ENCODE measurements around the gene TRIM29.
"Not testable (repeated sequence)": the region's sequence is repeated elsewhere in the genome, so short reads cannot be mapped to it uniquely, and the experiment has no call there.

The TRIM29 gene

DNA sequence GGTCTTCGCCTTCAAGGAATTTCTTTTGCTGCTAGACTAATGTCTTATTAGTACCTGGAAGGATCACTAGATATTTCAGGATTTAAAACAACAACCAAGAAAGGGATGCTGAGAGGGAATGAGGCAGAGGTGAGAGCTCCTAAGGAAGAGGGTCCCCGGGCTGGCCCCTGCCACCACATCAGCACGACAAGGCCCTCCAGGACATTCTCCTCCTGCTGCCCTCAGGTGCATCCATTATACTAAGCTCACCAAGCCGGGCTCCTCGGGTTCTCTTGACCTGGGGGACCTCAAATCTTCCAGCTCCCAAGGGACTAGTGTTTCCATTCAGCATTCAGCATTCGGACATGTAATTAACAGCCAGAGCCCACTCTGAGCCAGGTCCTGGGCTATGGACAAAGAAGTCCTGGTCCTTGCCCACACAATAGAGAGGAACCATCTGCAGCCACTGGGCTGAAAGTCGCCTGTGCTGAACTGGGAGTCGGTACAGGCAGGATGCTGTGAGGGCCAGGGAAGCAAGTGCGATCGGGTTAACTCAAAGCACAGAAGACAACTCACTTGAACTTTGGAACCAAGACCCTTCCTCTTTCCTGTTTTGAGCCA lies 43.6 kb upstream of the TRIM29 start:
- Histone ChIP-seq H3K79me2 (ENCODE audit: control insufficient read depth, insufficient read depth, low read length, unreplicated experiment) (no peaks in the 10 kb centered on the region), H3K27ac (ENCODE audit: low read depth, low read length) (0 out of 2 replicates have a peak overlapping the region, but pooled peaks have one; percentile 13), H3K36me3 (ENCODE audit: insufficient read depth, low read length) (no peaks in the 10 kb centered on the region), H3K4me1 (ENCODE audit: control insufficient read depth, insufficient read depth, low read length, unreplicated experiment) (peaks cover 17% of the 10 kb centered on the region), H3K27me3 (ENCODE audit: insufficient read depth, low read length) (peaks cover 16% of the 10 kb centered on the region), H3K4me3 (ENCODE audit: low read depth, low read length) (no peak overlapping the region), H2AFZ (ENCODE audit: low read length, unreplicated experiment) (no peak overlapping the region)

DNA sequence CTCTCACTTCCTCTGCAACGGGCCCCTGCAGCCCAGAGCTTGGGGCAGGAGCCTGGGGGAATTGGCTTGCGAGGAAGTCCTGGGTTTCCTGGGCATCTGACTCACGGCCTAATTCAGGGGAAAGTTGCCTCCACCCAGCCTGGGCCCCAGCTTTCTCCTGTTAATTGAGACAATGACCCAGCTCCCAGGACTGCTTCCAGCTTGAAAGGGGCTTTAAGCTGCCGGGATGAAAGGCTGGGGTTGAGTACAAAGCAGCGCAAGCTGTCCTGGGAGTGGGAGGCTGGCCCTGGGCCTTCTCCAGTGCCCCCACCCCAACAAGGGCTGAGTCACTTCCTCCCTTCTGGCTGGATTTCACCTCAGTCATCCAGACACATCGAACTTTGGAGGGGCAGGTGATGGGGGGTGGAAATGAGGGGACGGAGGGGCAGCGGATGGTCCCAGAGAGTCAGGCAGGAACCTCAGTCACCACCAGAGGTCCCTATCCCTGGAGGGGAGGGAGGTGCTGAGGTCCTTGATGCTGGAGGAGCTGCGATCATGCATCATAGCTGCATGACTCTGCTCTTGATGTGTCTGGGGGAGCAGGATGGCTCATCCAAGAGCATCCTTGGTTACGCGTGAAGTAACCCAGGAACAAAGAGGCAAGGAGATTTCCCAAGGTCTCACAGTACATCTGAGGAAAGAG lies 42.8 kb upstream of the TRIM29 start:
- no peak overlapping the region for H3K4me3 ChIP-seq (ENCODE audit: low read depth, low read length)
- no peak overlapping the region for H3K27ac ChIP-seq (ENCODE audit: low read depth, low read length)
- H3K79me2 ChIP-seq (ENCODE audit: control insufficient read depth, insufficient read depth, low read length, unreplicated experiment), result no peaks in the 10 kb centered on the region
- no peaks in the 10 kb centered on the region for H3K36me3 ChIP-seq (ENCODE audit: insufficient read depth, low read length)
- peaks cover 24% of the 10 kb centered on the region for H3K27me3 ChIP-seq (ENCODE audit: insufficient read depth, low read length)
- H2AFZ ChIP-seq (ENCODE audit: low read length, unreplicated experiment), result peak overlapping the region; percentile 4
- peaks cover 17% of the 10 kb centered on the region for H3K4me1 ChIP-seq (ENCODE audit: control insufficient read depth, insufficient read depth, low read length, unreplicated experiment)

DNA sequence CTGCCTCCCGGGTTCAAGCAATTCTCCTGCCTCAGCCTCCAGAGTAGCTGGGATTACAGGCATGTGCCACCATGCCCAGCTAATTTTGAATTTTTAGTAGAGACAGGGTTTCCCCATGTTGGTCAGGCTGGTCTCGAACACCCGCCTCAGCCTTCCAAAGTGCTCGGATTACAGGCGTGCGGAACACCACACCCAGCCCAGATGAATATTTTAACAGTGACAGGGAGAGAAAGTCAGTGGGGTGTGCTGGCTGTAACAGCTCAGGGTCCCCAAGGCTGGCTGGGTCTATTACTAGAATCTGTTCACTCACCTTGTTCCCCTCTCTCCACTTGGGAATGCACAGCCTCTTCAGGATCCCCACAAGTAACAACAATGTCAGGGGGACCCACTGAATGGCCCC lies 42.1 kb upstream of the TRIM29 start:
- peaks cover 17% of the 10 kb centered on the region for H3K4me1 ChIP-seq (ENCODE audit: control insufficient read depth, insufficient read depth, low read length, unreplicated experiment)
- peaks cover 30% of the 10 kb centered on the region for H3K27me3 ChIP-seq (ENCODE audit: insufficient read depth, low read length)
- not testable (repeated sequence) for H3K27ac ChIP-seq (ENCODE audit: low read depth, low read length)

GRCh38 chr11:120179057-120179672 lies 41.3 kb upstream of the TRIM29 start:
- Histone ChIP-seq H2AFZ (ENCODE audit: low read length, unreplicated experiment) (no peak overlapping the region), H3K4me1 (ENCODE audit: control insufficient read depth, insufficient read depth, low read length, unreplicated experiment) (peaks cover 17% of the 10 kb centered on the region), H3K27me3 (ENCODE audit: insufficient read depth, low read length) (peaks cover 34% of the 10 kb centered on the region), H3K79me2 (ENCODE audit: control insufficient read depth, insufficient read depth, low read length, unreplicated experiment) (no peaks in the 10 kb centered on the region), H3K4me3 (ENCODE audit: low read depth, low read length) (no peak overlapping the region), H3K27ac (ENCODE audit: low read depth, low read length) (no peak overlapping the region), H3K36me3 (ENCODE audit: insufficient read depth, low read length) (no peaks in the 10 kb centered on the region)

More for the DNA sequence above, 42.1 kb upstream of the TRIM29 start:
- H3K4me3 ChIP-seq (ENCODE audit: low read depth, low read length); H2AFZ ChIP-seq (ENCODE audit: low read length, unreplicated experiment); H3K36me3 ChIP-seq (ENCODE audit: insufficient read depth, low read length); H3K79me2 ChIP-seq (ENCODE audit: control insufficient read depth, insufficient read depth, low read length, unreplicated experiment): not testable (repeated sequence)

DNA sequence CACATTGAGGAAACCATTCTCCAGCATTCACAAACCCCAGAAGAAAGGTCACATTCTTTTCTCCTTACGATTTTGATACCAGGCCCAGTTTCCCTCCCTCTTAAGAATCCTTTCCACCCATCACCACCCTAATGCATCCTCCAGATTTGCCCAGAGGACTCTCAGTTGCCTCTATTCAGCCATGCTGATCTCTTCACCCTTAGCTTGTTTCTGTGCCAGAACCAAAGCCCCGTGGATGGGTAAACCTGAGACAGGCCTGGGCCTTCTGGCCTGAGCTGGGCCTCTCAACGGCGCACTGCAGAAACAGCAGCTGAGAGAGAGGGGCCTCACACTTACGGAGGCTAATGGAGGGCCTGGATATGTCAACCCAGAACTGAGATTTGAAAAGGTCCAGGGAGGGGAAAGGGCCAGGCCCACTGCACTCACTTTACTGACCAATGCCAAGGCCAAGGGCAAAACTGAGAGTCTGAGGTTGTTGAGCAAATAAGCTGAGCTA lies 40.7 kb upstream of the TRIM29 start:
- Histone ChIP-seq H3K36me3 (ENCODE audit: insufficient read depth, low read length) (no peaks in the 10 kb centered on the region), H3K4me1 (ENCODE audit: control insufficient read depth, insufficient read depth, low read length, unreplicated experiment) (peaks cover 17% of the 10 kb centered on the region), H3K27ac (ENCODE audit: low read depth, low read length) (no peak overlapping the region), H3K4me3 (ENCODE audit: low read depth, low read length) (no peak overlapping the region), H2AFZ (ENCODE audit: low read length, unreplicated experiment) (no peak overlapping the region), H3K27me3 (ENCODE audit: insufficient read depth, low read length) (peaks cover 39% of the 10 kb centered on the region), H3K79me2 (ENCODE audit: control insufficient read depth, insufficient read depth, low read length, unreplicated experiment) (no peaks in the 10 kb centered on the region)

DNA sequence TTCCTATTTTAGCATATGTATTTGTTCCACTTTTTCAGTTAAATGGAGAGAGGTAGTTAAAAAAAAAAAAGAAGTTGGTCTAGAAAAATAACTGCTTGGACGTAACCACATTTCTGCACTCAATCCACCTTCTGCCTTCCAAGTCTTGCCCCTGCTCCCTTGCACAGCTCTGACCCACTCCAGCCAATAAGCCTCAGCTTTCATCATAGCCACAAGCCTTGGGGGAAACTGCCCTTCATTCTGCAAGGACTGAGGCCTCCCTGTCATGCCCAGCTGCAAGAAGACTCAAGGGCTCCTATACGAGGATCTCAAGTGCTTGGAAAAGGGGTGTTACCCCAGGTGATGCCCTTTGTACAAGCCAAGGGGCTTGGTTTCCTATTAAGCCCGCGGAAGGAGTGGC lies 37.0 kb upstream of the TRIM29 start:
- no peak overlapping the region for H3K4me3 ChIP-seq (ENCODE audit: low read depth, low read length)
- H3K36me3 ChIP-seq (ENCODE audit: insufficient read depth, low read length), result no peaks in the 10 kb centered on the region
- H3K27ac ChIP-seq (ENCODE audit: low read depth, low read length), result no peak overlapping the region
- H3K4me1 ChIP-seq (ENCODE audit: control insufficient read depth, insufficient read depth, low read length, unreplicated experiment), result peaks cover 4% of the 10 kb centered on the region
- H2AFZ ChIP-seq (ENCODE audit: low read length, unreplicated experiment), result no peak overlapping the region
- peaks cover 66% of the 10 kb centered on the region for H3K27me3 ChIP-seq (ENCODE audit: insufficient read depth, low read length)
- H3K79me2 ChIP-seq (ENCODE audit: control insufficient read depth, insufficient read depth, low read length, unreplicated experiment), result no peaks in the 10 kb centered on the region

- Histone ChIP-seq H3K79me2 (ENCODE audit: control insufficient read depth, insufficient read depth, low read length, unreplicated experiment) (no peaks in the 10 kb centered on the region), H3K36me3 (ENCODE audit: insufficient read depth, low read length) (no peaks in the 10 kb centered on the region), H3K4me3 (ENCODE audit: low read depth, low read length) (no peak overlapping the region), H3K27ac (ENCODE audit: low read depth, low read length) (no peak overlapping the region), H3K4me1 (ENCODE audit: control insufficient read depth, insufficient read depth, low read length, unreplicated experiment) (peaks cover 4% of the 10 kb centered on the region), H3K27me3 (ENCODE audit: insufficient read depth, low read length) (peaks cover 67% of the 10 kb centered on the region), H2AFZ (ENCODE audit: low read length, unreplicated experiment) (no peak overlapping the region)
Measured at GRCh38 chr11:120173807-120174206, 35.9 kb upstream of the TRIM29 start.

DNA sequence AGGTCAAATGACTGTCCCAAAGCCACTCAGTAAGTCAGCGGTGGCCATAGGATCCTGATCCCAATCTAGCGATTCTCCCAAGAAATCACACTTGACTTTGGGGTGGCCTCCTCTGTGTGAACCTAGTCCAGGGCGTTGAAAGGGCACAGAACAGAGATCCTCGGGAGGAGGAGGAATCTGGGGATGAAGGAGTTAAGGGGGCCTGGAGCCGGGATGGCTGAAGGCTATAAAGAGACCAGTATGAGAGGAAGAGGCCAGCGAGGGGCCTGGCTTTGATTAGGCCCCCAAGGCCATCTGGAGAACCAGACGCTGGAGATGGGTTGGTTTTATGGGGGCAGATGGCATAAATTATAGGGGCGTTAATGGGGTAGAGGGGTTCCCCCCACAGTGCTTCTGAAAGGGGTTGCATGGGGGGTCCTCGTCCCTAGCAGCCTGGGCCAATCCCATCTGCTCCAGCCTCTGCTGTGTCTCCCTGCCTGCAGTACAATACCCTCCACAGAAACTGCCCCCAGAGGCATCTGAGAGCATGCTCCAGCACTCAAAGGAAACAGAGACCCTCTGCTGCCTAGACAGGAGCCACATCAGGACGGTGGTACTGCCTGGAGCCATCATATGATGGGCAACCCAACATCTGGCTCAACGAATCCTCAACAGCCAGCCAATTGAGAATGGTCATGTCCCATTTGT lies 35.2 kb upstream of the TRIM29 start:
- peaks cover 4% of the 10 kb centered on the region for H3K4me1 ChIP-seq (ENCODE audit: control insufficient read depth, insufficient read depth, low read length, unreplicated experiment)
- no peaks in the 10 kb centered on the region for H3K79me2 ChIP-seq (ENCODE audit: control insufficient read depth, insufficient read depth, low read length, unreplicated experiment)
- no peak overlapping the region for H2AFZ ChIP-seq (ENCODE audit: low read length, unreplicated experiment)
- H3K36me3 ChIP-seq (ENCODE audit: insufficient read depth, low read length), result no peaks in the 10 kb centered on the region
- H3K27me3 ChIP-seq (ENCODE audit: insufficient read depth, low read length), result peaks cover 74% of the 10 kb centered on the region
- H3K4me3 ChIP-seq (ENCODE audit: low read depth, low read length), result no peak overlapping the region
- no peak overlapping the region for H3K27ac ChIP-seq (ENCODE audit: low read depth, low read length)

- peaks cover 4% of the 10 kb centered on the region for H3K4me1 ChIP-seq (ENCODE audit: control insufficient read depth, insufficient read depth, low read length, unreplicated experiment)
- no peak overlapping the region for H3K4me3 ChIP-seq (ENCODE audit: low read depth, low read length)
- H2AFZ ChIP-seq (ENCODE audit: low read length, unreplicated experiment), result no peak overlapping the region
- peaks cover 78% of the 10 kb centered on the region for H3K27me3 ChIP-seq (ENCODE audit: insufficient read depth, low read length)
- no peaks in the 10 kb centered on the region for H3K79me2 ChIP-seq (ENCODE audit: control insufficient read depth, insufficient read depth, low read length, unreplicated experiment)
- H3K27ac ChIP-seq (ENCODE audit: low read depth, low read length), result no peak overlapping the region
- H3K36me3 ChIP-seq (ENCODE audit: insufficient read depth, low read length), result no peaks in the 10 kb centered on the region
Measured at GRCh38 chr11:120172054-120172911, 34.4 kb upstream of the TRIM29 start.

- H3K79me2 ChIP-seq (ENCODE audit: control insufficient read depth, insufficient read depth, low read length, unreplicated experiment), result no peaks in the 10 kb centered on the region
- no peaks in the 10 kb centered on the region for H3K36me3 ChIP-seq (ENCODE audit: insufficient read depth, low read length)
- H3K27ac ChIP-seq (ENCODE audit: low read depth, low read length), result no peak overlapping the region
- peaks cover 4% of the 10 kb centered on the region for H3K4me1 ChIP-seq (ENCODE audit: control insufficient read depth, insufficient read depth, low read length, unreplicated experiment)
- H2AFZ ChIP-seq (ENCODE audit: low read length, unreplicated experiment), result no peak overlapping the region
- H3K27me3 ChIP-seq (ENCODE audit: insufficient read depth, low read length), result peaks cover 79% of the 10 kb centered on the region
- H3K4me3 ChIP-seq (ENCODE audit: low read depth, low read length), result no peak overlapping the region
Measured at GRCh38 chr11:120170741-120171261, 32.9 kb upstream of the TRIM29 start.
